ENCODE data around the gene EMC6.

EMC6 gene

DNA sequence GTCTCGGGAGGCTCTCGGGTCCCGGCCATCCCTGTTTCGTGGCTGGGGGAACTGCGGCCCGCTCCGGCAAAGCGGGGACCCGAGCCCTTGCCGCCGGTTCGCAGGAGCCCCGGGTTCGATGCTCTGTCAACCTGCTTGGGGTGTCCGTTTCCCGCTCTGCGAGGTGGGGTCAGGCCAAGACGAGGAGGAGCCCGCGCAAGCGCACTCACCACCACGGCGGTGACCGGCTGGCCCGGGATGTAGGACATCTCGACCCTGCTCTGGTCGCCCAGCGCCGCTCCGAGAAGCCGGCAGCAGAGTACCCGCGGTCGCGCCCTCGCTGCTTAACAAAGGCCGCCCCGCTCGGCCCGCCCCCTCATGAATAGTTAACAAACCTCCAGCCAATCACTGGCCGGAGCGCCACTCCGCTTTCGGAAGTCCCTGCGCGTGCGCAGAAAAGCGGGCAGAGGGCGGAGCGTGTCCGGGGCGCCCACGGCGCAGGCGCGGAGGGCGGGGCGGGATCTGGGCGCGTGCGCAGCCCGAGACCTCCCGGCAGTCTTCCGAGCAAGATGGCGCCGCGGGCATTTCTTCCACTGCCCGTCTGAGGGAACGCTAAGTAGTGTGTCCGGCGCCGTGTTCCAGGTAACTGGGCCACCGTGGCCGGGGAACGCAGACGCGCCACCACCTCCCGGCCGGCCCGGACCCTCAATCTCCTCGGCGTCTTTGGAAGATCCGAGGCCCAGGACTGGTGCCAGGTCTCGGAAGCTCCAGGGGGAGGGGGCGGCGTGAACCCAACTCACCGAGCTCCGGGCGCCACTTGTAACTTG, at the start of gene EMC6, which contains the start of gene TAX1BP3:
Gene EMC6 (plus strand): TSS at position 534 of the 806 bp plus-strand sequence. CDS start 335 bp downstream, outside the sequence.
Gene TAX1BP3 (minus strand): TSS at position 300 of the 806 bp plus-strand sequence. CDS start 52 bp downstream, at position 248.
- peak; percentile 98 for DNase-seq

DNA sequence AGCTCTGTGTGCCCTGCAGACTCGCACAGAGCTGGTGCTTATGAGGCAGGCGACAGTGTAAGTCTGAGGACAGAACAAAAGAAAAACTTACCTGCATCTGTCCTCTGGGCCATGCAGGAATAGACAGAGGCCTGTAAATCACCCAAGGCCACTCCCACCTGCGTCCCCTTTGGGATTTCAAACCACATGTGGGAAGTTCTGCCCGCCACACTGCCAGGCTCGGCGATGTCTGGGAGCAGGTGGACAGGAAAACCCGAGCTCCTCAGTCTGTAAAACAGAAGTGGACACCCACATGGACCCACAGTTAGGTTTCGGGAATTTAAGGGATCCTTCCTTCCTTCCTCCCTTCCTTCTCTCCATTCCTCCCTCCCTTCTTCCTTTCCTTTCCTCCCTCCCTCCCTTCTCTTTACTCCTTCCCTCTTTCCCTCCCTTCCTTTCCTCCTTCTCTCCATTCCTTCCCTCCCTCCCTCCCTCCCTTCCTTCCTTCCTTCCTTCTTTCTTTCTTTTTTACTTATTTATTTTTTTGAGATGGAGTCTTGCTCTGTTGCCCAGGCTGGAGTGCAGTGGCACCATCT, 47.4 kb upstream of the EMC6 start:
- DNase-seq = no peak

DNA sequence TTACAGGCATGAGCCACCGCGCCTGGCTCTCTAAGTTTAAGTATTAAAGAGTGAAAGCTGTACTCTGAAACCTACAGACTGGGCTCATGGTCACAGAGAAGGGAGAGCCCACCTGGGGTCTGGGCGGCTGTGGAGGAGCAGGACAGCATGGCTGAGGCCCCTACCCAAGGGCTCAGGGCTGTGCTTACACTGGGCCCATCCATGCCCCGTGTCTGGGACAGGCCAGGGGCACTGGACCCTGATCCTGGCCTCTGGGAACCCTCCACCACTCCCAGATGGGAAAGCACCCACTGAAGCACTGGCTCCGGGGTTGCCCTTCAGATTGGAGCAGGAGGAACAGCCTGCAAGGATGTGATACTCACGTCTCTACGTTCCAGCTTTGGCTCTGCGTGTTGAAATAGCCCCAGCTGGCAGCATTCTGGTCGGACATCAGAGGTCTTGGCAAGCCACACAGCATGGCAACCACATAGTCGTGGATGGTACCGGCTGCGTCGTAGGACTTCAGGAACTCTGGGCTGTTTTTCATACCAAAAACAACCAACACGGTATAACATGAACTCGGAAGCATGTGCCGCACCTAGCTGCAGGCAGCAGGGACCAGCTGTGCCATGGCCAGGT, 45.5 kb upstream of the EMC6 start:
- no peak for DNase-seq

DNA sequence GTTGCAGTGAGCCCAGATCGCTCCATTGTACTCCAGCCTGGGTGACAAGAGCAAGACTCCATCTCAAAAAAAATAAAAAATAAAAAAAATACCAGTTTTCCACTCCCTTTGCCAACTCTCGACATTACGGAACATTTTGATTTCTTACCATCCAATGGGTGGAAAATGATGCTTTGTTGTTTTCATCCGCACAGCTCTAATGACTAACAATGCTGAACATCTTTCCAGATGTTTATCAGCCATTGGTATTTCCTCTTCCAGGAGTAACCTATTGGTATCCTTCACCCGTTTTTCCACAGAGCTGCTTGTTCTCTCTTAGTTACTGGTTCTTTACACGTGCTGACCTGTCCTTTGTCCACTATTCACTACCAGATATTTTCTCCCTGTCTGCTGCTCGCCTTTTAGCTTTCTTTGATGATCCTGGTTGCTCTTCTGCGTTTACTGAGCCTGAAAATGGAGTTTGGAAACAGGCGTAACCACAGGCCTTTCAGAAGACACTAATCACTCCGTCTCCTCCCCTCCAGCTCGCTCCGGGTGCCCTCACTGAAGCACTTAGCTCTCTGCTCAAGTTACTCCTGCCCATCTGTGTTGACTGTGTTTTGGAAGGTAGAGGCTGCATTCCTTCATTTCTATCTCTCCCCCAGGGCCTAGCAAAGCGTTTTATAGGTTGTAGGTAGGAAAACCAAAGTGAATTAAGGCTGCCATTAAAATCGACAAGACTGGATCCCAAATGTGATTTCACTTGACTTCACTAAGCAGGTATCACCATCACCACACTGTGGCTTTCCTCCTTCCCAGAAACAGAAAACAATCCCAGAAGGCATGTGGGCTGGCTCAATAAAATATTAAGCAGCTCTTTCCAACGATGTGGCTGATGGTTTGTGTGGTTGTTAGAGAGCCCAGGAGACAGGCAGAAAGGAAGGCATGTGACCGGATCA, 41.5 kb upstream of the EMC6 start:
- no peak for DNase-seq

DNA sequence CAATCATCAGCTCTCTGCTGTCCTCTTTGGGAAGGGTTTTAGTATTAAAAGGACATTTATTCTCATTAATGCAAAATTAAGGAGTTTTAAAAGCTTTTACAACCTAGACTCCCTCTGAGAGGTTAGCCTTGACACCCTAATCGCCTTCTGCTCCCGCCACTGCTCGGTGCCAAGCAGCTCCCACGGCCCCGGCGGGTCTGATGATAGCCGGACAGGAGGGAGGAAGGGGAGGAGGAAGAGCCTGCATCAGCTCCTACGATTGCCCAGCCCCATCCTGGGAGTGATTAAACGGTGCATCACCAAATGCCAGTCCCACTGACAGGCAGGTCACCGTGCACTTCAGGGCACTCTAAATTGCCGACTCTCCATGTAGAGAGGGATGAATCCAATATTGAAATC, 40.8 kb upstream of the EMC6 start:
- no peak for DNase-seq

DNA sequence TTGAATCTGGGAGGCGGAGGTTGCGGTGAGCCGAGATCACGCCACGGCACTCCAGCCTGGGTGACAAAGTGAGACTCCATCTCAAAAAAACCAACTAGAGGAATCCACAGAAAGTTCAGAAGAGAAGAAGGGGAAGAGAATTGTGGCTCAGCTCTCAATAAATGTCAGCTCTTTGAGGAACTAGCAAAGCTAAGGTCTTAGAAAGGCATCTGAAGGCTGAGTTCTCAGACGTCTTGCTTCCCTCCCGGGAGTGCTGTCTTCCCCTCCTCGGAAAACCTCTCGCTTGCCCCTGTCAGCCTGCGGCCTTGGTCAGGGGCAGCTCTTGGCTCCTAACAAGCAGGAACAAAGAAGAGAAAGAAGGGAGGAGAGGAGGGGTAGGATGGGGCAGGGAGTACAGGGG, 37.8 kb upstream of the EMC6 start:
- DNase-seq = no peak

DNA sequence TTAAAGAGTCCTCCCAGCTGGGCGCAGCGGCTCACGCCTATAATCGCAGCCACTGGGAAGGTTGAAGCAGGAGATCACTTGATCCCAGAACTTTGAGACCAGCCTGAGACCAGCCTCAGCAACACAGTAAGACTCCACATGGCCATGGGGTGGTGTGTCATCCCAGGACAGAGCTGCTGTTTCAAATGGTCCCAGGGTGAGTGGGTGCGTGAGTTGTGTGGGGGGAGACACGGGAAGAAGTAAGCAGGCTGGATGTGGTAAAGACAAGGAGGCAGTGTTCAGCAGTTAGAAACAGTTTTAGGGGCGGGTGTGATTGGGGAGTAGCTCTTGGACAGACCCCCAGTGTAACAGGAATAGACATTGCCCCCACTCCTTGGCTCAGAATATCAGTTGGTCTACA, 36.3 kb upstream of the EMC6 start:
- no peak for DNase-seq

DNA sequence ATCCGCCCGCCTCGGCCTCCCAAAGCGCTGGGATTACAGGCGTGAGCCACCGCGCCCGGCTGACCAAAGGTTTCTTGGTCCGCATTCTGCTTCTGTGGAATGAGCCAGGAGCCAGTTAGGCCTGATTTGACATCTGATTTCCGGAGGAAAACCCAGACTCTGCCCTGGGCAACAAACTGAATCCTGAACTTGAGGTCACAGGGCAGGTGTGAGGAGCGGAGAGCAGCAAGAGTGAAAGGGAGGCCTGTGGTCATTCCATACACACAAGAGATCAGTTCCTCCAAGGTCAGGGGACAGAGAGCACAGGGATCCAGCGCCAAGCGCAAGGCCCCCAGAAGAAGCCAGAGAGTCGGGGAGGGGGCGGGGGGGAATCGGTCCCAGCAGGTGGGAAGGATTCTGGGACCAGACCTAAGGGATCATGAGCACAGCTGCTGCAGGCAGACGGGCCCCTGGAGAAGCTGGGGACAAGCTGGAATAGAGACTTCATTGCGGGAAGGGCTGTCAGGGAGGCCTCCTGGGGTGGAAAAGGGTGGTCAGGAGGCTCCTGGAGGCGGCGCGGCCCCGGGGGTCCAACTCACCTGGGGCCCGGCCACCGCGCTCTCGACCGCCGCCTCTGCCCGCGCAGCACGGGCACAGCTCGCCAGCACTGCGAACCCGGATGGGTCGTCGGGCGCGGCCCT, 33.0 kb upstream of the EMC6 start:
- DNase-seq = no peak

DNA sequence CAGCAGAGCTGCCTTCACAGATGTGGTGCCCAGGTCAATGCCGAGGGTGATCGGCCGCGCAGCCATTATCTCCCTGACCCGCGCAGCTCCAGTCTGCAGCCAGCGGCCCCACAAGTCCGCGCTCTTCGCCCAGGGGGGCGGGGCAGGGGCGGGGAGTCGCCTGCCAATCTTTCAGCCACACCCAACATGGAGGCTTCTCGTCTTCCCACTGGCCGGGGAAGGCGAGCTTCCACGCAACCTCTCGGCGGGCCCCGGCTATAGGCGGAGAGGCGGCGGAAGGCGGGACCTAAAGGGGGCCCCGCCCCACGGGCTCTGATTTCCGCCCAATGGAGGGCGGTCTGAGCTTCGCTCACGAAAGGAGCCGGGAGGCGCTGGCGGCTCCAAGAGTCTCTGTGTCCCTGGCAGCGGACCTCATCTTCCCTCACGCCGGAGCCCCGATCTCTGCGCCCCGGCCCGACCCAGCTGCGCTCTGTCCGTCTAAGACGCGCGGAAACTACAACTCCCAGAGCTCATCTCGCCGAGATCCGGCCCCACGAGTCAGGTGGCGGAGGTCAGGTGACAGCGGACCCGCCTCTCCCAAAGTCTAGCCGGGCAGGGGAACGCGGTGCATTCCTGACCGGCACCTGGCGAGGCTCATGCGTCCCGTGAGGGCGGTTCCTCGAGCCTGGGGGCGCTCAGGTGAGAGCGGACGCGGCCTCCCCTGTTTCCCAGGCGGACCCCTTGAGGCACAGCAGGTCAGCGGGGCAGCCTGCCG, 32.3 kb upstream of the EMC6 start, which contains the start of the genes CTNS and SHPK:
Gene CTNS (plus strand): TSS at position 607 of the 754 bp plus-strand sequence. CDS start 3,447 bp downstream, outside the sequence.
Gene SHPK (minus strand): TSS at position 97 of the 754 bp plus-strand sequence. CDS start 31 bp downstream, at position 66.
- peak; percentile 95 for DNase-seq

DNA sequence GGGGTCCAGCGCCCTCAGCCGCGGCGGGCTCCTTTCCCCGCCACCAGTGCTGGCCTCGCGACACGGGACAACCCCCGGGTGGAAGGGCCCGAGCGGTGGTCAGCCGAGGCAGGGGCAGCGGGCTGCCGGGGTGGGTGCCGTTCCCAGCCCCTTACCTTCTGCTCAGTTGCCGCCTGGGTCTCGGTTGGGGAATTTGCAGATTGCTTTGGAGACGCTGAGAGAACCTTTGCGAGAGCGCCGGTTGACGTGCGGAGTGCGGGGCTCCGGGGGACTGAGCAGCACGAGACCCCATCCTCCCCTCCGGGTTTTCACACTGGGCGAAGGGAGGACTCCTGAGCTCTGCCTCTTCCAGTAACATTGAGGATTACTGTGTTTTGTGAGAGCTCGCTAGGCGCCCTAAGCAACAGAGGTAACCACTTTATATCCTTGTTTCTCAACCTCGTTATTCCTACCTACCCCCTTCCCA, 31.7 kb upstream of the EMC6 start:
- DNase-seq = no peak

DNA sequence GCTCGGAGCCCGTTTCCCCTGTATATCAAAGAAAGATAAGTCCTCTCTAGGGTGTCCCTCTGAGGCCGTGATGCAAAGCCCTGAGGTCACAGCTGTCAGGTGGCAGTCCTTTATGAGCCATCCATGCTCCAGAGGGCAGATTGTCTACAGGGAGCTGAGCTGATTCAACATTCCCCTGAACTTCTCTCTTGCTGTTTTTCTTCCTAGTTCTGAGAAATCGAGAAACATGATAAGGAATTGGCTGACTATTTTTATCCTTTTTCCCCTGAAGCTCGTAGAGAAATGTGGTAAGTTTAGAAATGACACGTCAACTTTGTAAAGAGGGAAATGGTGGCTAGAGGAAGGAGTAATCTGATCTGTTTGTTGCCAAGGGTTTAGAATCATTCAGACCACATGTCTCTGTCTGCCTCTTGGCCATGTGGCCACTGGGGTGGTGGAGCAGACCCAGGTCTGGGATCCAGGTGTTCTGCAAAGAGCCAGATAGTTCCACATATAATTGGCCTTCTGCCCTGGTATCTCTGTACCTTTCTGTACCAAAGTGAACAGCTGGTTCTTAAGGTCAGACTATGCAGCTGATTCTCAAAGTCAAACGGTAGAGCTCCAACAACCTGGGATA, 28.5 kb upstream of the EMC6 start:
- no peak for DNase-seq

DNA sequence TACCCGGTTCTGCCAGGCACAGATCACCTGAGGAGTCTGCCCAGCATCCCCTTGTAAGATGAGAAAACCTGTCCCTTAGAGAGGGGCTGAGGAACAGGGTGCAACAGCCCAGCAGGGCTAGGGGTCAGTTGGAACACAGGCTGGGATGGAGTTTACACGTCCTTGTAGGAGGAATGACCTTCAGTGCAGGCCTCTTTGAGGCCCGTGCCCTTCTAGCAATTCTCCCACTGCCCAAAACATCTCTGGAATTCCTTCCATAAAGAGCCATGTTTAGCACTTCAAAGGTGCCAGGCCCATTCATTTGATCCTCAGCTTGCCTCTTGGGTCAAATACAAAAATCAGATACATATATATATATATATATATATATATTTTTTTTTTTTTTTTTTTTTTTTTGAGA, 27.6 kb upstream of the EMC6 start:
- no peak for DNase-seq

DNA sequence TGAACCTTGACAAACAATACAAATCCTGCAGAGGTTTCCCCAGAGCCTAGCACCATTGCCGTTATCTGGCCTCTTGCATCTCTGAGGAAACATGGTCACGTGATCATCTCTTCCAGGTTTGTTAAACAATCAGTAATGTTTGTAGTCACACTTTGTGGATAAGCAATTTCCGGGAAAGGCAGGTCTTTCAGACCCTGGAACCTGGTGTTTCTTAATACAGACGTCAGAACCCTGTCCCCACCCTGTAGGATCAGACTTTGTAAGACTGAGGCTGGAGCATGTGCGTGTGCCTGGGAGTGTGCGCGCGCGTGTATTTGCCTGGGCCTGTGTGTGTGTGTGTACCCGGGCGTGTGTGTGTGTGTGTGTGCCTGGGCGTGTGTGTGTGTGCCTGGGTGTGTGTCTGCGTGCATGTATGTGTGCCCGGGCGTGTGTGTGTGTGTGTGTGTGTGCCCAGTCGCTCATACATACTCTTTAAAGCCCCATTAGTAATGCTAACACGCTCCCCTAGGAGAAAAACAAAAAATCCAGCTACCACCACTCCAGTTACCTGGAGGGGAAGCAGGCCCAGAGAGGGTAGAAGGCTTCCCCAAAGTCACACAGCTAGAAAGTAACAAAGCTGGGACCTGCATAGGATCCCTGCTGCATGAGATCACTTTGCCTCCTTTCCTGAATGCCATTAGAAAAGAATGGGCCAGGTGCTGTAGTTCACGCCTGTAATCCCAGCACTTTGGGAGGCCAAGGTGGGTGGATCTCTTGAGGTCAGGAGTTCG, 26.7 kb upstream of the EMC6 start:
- DNase-seq = no peak

DNA sequence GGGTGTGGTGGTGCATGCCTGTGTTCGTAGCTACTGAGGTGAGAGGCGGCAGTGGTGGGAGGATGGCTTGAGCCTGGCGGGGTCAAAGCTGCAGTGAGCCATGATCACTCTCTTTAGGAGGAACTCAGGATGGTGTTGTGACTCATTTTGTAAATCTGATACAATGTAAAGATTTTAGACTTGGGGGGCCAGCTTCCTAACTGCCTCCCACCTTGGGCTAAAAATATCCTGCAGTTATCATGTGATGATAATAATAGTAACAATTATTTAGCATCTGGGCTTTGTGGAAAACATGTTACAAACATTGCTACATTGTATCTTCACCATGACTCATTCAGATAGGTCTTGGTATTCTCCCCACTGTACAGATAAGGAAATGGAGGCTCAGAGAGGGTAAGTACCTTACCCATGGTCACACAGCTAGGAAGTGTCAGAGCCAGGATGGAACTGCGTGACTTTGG, 24.7 kb upstream of the EMC6 start:
- no peak for DNase-seq

DNA sequence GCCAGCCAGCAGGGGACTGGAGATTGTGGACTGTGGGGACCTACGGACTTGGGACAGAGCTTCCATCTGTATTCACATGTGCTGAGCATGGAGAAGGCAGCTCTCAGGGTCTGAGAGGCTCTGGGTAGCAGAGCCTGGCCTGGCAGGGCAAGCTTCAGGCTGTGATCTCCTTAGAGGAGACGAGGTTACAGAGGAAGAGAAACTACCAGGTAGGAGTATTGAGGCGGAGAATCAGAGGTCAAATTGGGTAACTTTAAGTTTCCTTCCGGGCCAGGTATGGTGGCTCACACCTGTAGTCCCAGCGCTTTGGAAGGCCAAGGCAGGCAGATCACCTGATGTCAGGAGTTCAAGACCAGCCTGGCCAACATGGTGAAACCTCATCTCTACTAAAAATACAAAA, 23.3 kb upstream of the EMC6 start:
- no peak for DNase-seq

DNA sequence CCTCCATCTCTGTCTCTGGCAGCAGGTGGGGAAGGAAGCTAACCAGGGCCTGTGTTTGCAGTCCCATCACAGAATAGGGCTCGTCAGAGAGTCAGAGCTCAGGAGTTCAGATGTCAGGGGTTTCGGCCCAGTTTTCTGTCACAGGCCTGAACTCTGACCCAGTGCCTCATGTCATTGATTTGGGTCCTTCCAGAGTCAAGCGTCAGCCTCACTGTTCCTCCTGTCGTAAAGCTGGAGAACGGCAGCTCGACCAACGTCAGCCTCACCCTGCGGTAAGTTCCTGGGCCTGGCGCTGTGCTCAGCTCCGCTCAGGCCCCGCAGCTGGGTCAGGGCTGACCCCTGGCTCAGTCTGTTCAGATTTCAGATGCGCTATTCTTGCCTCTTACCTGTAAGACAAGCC, 21.4 kb upstream of the EMC6 start:
- no peak for DNase-seq

DNA sequence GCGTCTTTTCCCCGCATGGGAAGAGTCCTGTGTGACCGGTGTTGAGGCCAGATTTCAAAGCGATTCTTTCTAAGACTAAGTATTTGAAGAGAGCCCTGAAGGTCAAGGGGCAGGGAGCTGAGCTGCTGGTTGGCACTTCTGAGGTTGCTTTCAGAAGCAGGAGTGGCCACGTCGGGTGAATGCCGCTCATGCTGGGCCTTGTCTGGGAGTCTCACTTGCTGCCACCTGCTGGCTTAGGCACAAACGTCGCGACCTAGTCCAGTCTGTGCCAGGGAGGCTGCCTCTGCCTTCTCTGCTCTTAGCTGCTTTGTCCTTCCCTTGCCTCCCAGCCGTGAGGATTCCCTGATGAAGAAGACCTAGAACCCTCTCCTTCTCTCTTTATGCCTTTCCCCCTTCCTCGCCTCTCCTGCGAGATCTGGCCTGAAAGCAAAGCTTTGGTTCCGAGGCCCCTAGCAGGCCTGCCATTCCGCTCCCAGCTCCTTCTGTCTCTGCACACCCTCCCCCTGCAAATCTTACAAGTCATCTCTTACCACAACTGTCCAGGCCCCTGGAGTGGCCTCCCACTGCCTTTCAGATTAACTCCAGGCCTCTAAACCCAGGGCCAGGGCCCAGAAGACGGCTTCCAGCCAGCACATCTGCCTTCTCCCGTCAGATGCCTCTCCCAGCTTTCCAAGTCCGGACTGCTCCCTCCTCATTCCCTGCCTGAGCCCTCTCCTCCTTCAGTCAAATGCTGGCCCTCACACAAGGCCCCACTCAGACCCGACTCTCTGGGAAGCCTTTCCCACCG, 20.6 kb upstream of the EMC6 start:
- peak; percentile 50 for DNase-seq

DNA sequence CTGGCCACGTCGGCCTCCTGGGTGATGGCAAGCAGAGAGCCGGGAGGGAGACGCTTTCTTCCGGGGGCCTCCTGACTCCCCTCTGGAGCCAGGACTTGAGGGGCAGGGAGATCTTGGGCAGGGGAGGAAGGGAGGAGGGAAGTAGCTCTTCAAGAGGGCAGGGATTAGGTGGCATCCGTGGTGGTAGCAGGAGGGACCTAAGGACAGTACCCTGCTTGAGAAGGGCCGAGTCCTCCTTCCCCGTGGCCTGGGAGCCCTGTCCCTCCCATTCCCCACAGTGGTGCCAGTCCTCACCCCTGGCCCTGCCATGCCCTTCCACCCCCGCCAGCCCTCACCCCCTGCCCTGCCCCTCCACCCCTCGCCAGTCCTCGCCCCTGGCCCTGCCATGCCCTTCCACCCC, 12.8 kb upstream of the EMC6 start:
- no peak for DNase-seq

DNA sequence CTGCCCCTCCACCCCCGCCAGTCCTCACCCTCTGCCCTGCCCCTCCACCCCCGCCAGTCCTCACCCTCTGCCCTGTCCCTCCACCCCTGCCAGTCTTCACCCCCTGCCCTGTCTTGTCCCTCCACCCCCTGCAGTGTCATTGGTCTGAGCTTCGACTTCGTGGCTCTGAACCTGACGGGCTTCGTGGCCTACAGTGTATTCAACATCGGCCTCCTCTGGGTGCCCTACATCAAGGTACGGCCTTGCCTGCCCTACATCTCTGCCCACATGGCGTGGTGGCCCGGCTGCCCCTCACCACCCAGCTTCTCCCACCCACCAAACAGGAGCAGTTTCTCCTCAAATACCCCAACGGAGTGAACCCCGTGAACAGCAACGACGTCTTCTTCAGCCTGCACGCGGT, 12.3 kb upstream of the EMC6 start:
- no peak for DNase-seq

Data from CD4-positive, alpha-beta T cell treated with Interleukin-6 for 4 hours (primary cell).